NOMO-1 treated with dmso at 0.1 percent for 144 hours (cell line): ENCODE measurements around the gene ATCAY.

ENCODE experiments used
- DNase-seq: peaks from one replicate; lab custom pipeline; 2025; ENCODE audit not compliant: unreplicated experiment; lab: John Stamatoyannopoulos, UW

ATCAY gene, protein sequence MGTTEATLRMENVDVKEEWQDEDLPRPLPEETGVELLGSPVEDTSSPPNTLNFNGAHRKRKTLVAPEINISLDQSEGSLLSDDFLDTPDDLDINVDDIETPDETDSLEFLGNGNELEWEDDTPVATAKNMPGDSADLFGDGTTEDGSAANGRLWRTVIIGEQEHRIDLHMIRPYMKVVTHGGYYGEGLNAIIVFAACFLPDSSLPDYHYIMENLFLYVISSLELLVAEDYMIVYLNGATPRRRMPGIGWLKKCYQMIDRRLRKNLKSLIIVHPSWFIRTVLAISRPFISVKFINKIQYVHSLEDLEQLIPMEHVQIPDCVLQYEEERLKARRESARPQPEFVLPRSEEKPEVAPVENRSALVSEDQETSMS

DNA sequence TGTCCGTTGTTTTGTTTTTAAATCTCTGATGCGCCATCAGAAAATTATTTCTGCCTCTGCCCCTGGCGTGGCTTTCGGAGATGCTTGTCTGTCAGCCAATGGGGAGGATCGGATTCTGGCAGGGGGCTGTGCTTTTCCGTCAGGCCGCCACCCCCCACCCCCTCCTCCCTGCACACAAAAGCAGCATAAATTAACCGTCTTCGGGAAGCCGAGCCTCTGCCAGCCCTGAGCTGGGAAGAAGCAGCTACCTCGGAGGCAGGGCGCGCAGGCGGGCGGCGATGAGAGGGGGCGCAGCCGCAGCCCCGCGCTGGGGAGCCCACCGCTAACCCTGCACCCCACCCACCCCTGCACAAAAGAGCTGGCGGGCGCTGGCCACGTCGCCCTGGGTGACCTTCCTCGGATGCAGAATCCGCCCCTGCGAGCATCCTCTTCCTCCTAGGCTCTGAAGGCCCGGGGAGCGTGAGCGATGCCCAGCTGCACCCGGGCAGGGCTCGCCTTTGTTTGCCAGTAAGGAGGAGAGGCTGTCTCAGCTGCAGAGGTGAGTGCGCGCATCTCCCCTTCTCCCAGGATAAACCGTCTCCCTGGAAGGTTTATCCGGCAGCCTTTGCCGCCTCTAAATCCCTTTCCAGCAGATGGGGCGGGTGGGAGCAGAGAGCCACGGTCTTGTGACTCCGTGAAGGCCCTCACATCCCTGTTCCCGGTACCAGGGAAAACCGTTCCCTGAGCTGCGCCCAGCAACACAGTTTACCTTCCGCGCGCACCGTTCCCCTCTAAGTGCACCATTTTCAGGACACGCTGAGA, at the start of gene ATCAY:
Gene ATCAY (plus strand): TSS at position 215 of the 801 bp plus-strand sequence. CDS start 5,083 bp downstream, outside the sequence.
- no peak for DNase-seq

GRCh38 chr19:3831601-3832000, 48.9 kb upstream of the ATCAY start:
- no peak for DNase-seq

GRCh38 chr19:3832001-3832400, 48.5 kb upstream of the ATCAY start:
- DNase-seq = no peak

DNA sequence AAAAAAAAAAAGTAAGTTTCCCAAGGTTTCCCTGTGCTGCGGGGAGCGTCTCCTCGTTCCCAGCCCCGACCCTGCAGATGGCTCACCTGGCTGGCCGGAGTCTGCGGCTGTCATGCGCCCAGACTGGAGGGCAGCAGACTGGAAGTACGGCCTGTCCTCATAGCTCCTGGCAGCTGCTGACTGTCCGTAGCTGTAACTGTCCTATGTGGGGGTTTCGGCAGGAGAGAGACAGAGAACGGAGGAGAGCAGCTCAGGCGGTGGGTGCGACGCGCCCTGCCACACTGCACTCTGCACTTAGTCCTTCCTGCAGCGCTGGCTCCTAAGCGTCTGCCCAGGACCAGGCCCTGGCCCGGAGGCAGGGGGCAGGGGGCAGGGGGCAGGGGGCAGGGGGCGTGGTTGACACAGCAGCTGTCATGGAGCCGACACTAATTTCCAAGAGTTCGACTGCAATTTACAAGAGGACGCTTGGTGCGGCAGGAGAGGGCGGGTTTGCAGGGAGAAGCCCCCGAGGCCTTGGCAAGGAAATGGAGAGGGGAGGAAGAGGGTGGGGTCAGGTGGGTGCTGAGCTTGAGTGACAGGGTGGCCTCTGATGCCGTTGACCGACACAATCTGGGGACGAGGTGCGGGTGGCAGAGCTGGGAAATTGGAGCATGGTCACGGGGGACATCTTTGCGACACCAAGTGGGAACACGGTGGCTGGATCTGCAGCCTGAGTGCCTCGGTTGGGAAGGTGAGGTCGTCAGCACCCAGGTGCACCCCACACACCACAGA, 46.7 kb upstream of the ATCAY start:
- DNase-seq = no peak

- no peak for DNase-seq
Measured at GRCh38 chr19:3834349-3835054, 46.0 kb upstream of the ATCAY start.

DNA sequence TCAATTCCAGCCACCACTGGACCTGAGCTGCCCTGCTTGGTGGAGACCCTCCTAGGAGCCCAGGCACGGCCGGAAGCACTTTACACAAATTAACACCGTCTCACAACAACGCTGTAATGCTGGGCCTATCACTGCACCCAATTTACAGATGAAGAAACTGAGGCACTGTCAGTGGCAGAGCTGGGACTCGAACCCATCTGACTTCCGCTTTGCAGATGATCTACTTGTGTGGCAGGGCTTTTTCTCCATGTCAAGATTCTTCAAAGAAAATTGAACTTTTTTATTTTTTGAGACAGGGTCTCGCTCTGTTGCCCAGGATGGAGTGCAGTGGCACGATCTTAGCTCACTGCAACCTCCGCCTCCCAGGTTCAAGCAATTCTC, 45.4 kb upstream of the ATCAY start:
- DNase-seq = no peak

GRCh38 chr19:3836887-3837286, 43.6 kb upstream of the ATCAY start:
- no peak for DNase-seq

DNA sequence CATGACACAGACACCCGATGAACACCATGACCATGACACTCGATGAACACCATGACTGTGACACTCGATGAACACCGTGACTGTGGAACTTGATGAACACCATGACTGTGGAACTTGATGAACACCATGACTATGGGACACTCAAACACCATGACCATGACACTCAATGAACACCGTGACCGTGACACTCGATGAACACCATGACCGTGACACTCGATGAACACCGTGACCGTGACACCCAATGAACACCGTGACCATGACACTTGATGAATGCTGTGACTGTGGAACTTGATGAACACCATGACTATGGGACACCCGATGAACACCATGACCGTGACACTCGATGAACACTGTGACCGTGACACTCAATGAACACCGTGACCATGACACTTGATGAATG, 43.2 kb upstream of the ATCAY start:
- DNase-seq = no peak

GRCh38 chr19:3837922-3838321, 42.6 kb upstream of the ATCAY start:
- no peak for DNase-seq

GRCh38 chr19:3838661-3839060, 41.8 kb upstream of the ATCAY start:
- DNase-seq = no peak

DNA sequence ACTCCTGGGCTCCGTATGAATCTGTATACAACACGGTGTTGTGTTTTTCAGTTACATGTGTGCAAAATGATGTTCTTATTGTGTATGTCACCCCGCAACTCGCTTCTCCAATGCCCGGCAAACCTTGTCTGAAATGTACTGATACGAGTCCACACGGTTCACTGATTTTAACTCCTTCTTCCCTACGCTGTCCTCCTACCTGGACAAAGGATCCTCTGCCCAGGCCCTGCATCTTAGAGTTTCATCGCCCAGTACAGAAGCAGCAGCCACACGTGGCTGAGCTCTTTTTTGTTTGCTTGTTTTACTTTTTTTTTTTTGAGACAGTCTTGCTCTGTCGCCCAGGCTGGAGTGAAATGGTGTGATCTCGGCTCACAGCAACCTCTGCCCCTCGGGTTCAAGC, 40.5 kb upstream of the ATCAY start:
- no peak for DNase-seq

DNA sequence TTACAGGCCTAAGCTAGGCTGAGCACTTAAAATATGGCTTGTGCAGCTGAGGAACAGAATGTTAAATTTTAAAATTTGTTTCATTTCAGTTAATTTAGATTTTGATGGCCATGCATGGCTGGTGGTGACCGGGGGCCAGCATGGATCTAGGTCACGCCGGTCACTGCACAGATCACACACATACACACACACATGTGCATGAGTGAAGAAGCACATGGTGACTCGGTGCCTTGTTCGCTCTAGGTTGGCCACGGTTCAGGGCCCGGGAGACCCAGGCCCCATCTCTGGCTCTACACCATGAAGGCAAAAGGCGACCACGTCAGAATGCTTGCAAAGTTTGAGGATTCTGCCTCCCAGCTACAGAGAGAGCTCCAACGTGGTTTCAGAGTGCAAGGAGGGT, 39.7 kb upstream of the ATCAY start:
- DNase-seq = no peak

- no peak for DNase-seq
Measured at GRCh38 chr19:3842948-3843347, 37.5 kb upstream of the ATCAY start.

GRCh38 chr19:3844596-3844995, 35.9 kb upstream of the ATCAY start:
- DNase-seq = no peak

DNA sequence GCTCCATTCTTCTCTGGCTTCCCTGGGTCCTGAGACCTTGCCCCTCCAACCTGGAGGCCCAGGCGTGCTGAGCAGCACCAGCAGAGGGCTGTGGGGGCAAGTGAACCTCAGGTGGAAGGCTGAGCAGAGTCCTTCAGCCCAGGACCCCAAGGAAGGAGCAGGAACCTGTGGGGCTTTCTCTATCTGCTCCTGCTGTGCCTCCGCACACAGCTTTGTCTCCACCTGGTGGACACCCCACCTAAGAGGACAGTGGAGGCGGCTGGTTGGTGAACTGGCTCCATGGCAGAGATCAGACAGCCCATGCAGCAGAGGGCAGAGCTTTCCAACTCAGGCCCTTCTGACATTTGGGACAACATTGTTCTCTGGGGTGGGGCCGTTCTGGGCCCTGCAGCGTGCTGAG, 31.4 kb upstream of the ATCAY start:
- DNase-seq = peak; percentile 2

DNA sequence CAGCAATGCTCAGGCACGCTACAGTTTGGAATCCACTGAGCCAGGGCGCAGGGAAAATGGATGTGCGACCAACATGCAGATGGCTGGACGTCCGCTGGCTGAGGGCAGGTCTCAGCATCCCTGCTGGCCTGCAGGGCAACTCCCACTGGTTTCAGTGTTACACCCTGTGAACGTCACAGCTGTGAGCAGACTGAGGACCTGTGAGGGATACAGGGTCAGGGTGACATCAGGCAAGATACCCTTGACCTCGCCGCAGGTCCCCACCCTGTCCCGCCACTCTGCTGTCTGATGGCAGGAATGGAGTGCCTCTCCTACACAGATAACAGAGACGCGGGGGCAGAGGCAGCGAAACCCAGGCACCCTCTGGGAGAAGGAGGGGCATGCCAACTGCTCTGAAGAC, 30.7 kb upstream of the ATCAY start:
- no peak for DNase-seq

- DNase-seq = no peak
Measured at GRCh38 chr19:3850320-3850972, 30.0 kb upstream of the ATCAY start.

DNA sequence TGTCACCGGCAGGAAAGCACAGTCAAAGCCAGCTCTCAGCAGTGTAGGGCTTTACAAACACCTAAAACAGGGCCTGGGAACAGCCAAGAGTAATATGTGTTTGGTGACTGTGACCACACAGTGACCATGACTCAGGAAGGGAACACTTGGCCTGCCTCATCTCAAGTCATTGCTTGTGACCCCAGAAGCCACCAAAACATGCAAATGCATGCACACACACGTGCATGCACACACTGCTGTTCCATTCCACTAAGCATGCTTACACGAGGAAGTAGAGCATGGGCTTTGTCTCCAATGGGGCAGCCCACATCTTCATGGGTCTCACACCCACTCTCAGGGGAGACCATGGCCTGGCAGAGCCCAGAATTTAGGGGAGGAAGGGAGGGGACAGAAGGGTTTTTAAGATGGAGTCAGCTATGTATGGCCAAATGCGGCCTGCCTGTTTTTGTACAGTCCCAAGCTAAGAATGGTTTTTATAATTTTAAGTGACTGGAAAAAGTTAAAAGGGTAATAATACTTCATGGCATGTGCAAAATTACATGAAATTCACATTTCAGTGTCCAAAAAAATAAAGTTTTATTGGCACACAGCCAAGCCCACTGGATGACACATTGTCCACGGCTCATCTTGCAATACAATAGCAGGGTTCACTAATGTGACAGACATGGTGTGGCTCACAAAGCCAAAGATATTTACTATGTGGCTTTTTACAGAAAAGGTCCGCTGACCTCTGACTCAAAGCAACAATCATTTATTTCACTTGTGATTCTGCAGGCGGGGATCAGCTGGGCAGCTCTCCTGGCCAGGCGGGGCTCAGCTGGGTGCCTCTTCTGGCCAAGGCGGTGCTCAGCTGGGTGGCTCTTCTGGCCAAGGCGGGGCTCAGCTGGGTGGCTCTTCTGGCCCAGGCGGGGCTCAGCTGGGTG, 29.0 kb upstream of the ATCAY start:
- DNase-seq = no peak

GRCh38 chr19:3852177-3852511, 28.3 kb upstream of the ATCAY start:
- no peak for DNase-seq
